SIG-M5 (cell line): Measurements from ENCODE around the gene ARHGAP40.

Experiments used
- DNase-seq: peaks from one replicate; lab custom pipeline; 2025; lab: John Stamatoyannopoulos, UW

ARHGAP40 gene

GRCh38 chr20:38651562-38651961 lies 50.0 kb downstream of the ARHGAP40 start:
- DNase-seq, result no peak

GRCh38 chr20:38652995-38653394 lies 51.4 kb downstream of the ARHGAP40 start:
- no peak for DNase-seq

- no peak for DNase-seq
These were observed 55.8 kb downstream of the ARHGAP40 start for GRCh38 chr20:38657390-38657789.

GRCh38 chr20:38658879-38659596 lies 57.4 kb downstream of the ARHGAP40 start:
- no peak for DNase-seq

- DNase-seq, result no peak
These were observed 57.9 kb downstream of the ARHGAP40 start for GRCh38 chr20:38659597-38659880.

GRCh38 chr20:38660429-38660828 lies 58.8 kb downstream of the ARHGAP40 start:
- no peak for DNase-seq

GRCh38 chr20:38663660-38664059 lies 62.1 kb downstream of the ARHGAP40 start:
- no peak for DNase-seq

GRCh38 chr20:38664284-38664683 lies 62.7 kb downstream of the ARHGAP40 start:
- DNase-seq, result no peak

GRCh38 chr20:38665094-38665493 lies 63.5 kb downstream of the ARHGAP40 start:
- no peak for DNase-seq

- DNase-seq, result no peak
These were observed 64.1 kb downstream of the ARHGAP40 start for GRCh38 chr20:38665506-38666285.

- no peak for DNase-seq
These were observed 65.9 kb downstream of the ARHGAP40 start for GRCh38 chr20:38667417-38667956.

- DNase-seq, result no peak
These were observed 68.1 kb downstream of the ARHGAP40 start for GRCh38 chr20:38669688-38670087.

GRCh38 chr20:38670786-38671185 lies 69.2 kb downstream of the ARHGAP40 start:
- no peak for DNase-seq

GRCh38 chr20:38671186-38671585 lies 69.6 kb downstream of the ARHGAP40 start:
- no peak for DNase-seq

GRCh38 chr20:38671701-38672292 lies 70.2 kb downstream of the ARHGAP40 start:
- DNase-seq, result no peak

- DNase-seq, result no peak
These were observed 70.9 kb downstream of the ARHGAP40 start for GRCh38 chr20:38672504-38672903.

GRCh38 chr20:38673261-38673660 lies 71.7 kb downstream of the ARHGAP40 start:
- no peak for DNase-seq

GRCh38 chr20:38673725-38674091 lies 72.1 kb downstream of the ARHGAP40 start:
- no peak for DNase-seq

- DNase-seq, result no peak
These were observed 72.6 kb downstream of the ARHGAP40 start for GRCh38 chr20:38674092-38674764.

- no peak for DNase-seq
These were observed 73.1 kb downstream of the ARHGAP40 start for GRCh38 chr20:38674765-38675133.

GRCh38 chr20:38676576-38676975 lies 75.0 kb downstream of the ARHGAP40 start:
- no peak for DNase-seq

GRCh38 chr20:38680500-38681306 lies 79.1 kb downstream of the ARHGAP40 start:
- no peak for DNase-seq
